CD4-positive, CD25-positive, alpha-beta regulatory T cell (primary cell): Measurements from ENCODE around the gene ELOVL7. TPM values are rescaled to one million over a fixed set of nuclear protein-coding genes. Genes with fewer than 3 reads are reported as not detected.
"Not testable (repeated sequence)": the region's sequence is repeated elsewhere in the genome, so short reads cannot be mapped to it uniquely, and the experiment has no call there.

ENCODE experiments used
- ATAC-seq, 2 donors: fragments of 150-1000 bp; cut with Tn5 transposase; one replicate each; pipeline ENCODE4 v1.10.0; 2021; ENCODE audit warnings: low read depth in 2 of 2, moderate number of reproducible peaks in 2 of 2, moderate library complexity in 1 of 2
- DNase-seq, 3 donors: peaks; one replicate each; pipeline versions ENCODE4 v3.0.0 to v3.0.0-alpha.2; 2012 to 2022; ENCODE audit warnings: mixed read lengths in 1 of 3
- H3K27ac ChIP-seq: one replicate; pipeline ENCODE4 v1.7.0; 2013; ENCODE audit warnings: mild to moderate bottlenecking, low read length; ENCODE audit not compliant: insufficient read depth, poor library complexity, severe bottlenecking
- H3K27me3 ChIP-seq: one replicate; pipeline ENCODE4 v1.7.0; 2013; ENCODE audit warnings: low read length; ENCODE audit not compliant: control insufficient read depth, insufficient read depth
- H3K36me3 ChIP-seq: one replicate; pipeline ENCODE4 v1.7.0; 2013; ENCODE audit warnings: mild to moderate bottlenecking, low read length, moderate library complexity; ENCODE audit not compliant: control insufficient read depth, insufficient read depth
- H3K4me1 ChIP-seq: 2 replicates; pipeline ENCODE4 v1.7.0; 2013; ENCODE audit warnings: mild to moderate bottlenecking, low read length; ENCODE audit not compliant: insufficient read depth, control insufficient read depth, poor library complexity, severe bottlenecking
- H3K4me3 ChIP-seq: one replicate; pipeline ENCODE4 v1.7.0; 2013; ENCODE audit warnings: low read depth, mild to moderate bottlenecking, low read length, moderate library complexity
- H3K9me3 ChIP-seq, 2 experiments: 1 replicate in 1 of 2; 2 replicates in 1 of 2; pipeline ENCODE4 v1.7.0; 2013; ENCODE audit warnings: low read length in 2 of 2, mild to moderate bottlenecking in 1 of 2, moderate library complexity in 1 of 2; ENCODE audit not compliant: control insufficient read depth in 2 of 2
- H3K27ac Mint-ChIP-seq, 3 donors: one replicate each; pipeline ENCODE4 v1.8.0; 2020 to 2022; ENCODE audit warnings: mild to moderate bottlenecking in 3 of 3, mixed read lengths in 3 of 3, moderate library complexity in 2 of 3
- H3K27me3 Mint-ChIP-seq: one replicate; pipeline ENCODE4 v1.8.0; 2022; ENCODE audit warnings: mild to moderate bottlenecking, mixed read lengths
- H3K36me3 Mint-ChIP-seq: one replicate; pipeline ENCODE4 v1.8.0; 2020; ENCODE audit warnings: mixed read lengths
- H3K4me1 Mint-ChIP-seq, 4 donors: one replicate each; pipeline ENCODE4 v1.8.0; 2020 to 2022; ENCODE audit warnings: mixed read lengths in 4 of 4, mild to moderate bottlenecking in 1 of 4
- H3K4me3 Mint-ChIP-seq, 4 donors: one replicate each; pipeline ENCODE4 v1.8.0; 2020 to 2022; ENCODE audit warnings: mild to moderate bottlenecking in 4 of 4, mixed read lengths in 4 of 4, moderate library complexity in 3 of 4
- H3K9me3 Mint-ChIP-seq, 7 donors: one replicate each; pipeline ENCODE4 v1.8.0; 2020 to 2022; ENCODE audit warnings: mixed read lengths in 7 of 7, mild to moderate bottlenecking in 3 of 7, moderate library complexity in 2 of 7
- polyA plus RNA-seq, 4 donors: library from polyadenylated mRNA; unstranded; fragments of 300-500 nt; fragmentation: Illumina TruSeq; gene quantifications; one replicate each; pipeline ENCODE4 v1.2.3, GENCODE V29; 2021
- total RNA-seq: library from RNA; stranded (reverse); gene quantifications from one replicate; pipeline ENCODE4 v1.2.3, GENCODE V29; 2022

The ELOVL7 gene
- total and polyA plus RNA-seq, 5 donors from 2014 or later: 2.8 TPM; not detected in 4

GRCh38 chr5:60883229-60883628 is 39.2 kb upstream of the ELOVL7 start:
- Histone ChIP-seq H3K4me3 (no peak overlapping the region), H3K27ac (no peak overlapping the region), H3K36me3 (peaks cover 5% of the 10 kb centered on the region), H3K27me3 (no peaks in the 10 kb centered on the region), H3K9me3 (no peaks in the 10 kb centered on the region), H3K4me1 (no peaks in the 10 kb centered on the region)
- ATAC-seq: no peak
- Mint-ChIP-seq H3K9me3 (peaks cover 0 to 9% (median 2%) of the 10 kb centered on the region in 7 donors), H3K36me3 (peaks cover 9% of the 10 kb centered on the region), H3K27ac (no peak overlapping the region), H3K27me3 (no peaks in the 10 kb centered on the region), H3K4me3 (no peak overlapping the region), H3K4me1 (peaks cover 0 to 6% (median 0%) of the 10 kb centered on the region in 4 donors)
- DNase-seq: peak in 1 of 3 donors; percentile 20

- H3K9me3 ChIP-seq: peaks cover 5 to 10% of the 10 kb centered on the region in 2 experiments
- Mint-ChIP-seq H3K9me3 (peaks cover 0 to 22% (median 9%) of the 10 kb centered on the region in 7 donors), H3K4me1 (no peaks in the 10 kb centered on the region), H3K27me3 (no peaks in the 10 kb centered on the region), H3K36me3 (peaks cover 16% of the 10 kb centered on the region), H3K27ac (no peak overlapping the region), H3K4me3 (no peak overlapping the region)
- ATAC-seq: no peak
- no peak overlapping the region for H3K4me3 ChIP-seq
- no peaks in the 10 kb centered on the region for H3K4me1 ChIP-seq
- DNase-seq: no peak
- H3K27me3 ChIP-seq: no peaks in the 10 kb centered on the region
- H3K27ac ChIP-seq: no peak overlapping the region
- H3K36me3 ChIP-seq: no peaks in the 10 kb centered on the region
These were observed 28.8 kb upstream of the ELOVL7 start for GRCh38 chr5:60872892-60873291.

- peaks cover 16% of the 10 kb centered on the region for H3K36me3 Mint-ChIP-seq
These were observed 26.8 kb upstream of the ELOVL7 start for GRCh38 chr5:60870857-60871256.

GRCh38 chr5:60860572-60860971 is 16.5 kb upstream of the ELOVL7 start:
- not testable (repeated sequence) for H3K27ac ChIP-seq, H3K4me3 ChIP-seq

More at GRCh38 chr5:60870857-60871256, 26.8 kb upstream of the ELOVL7 start:
- Mint-ChIP-seq H3K27ac (no peak overlapping the region), H3K4me1 (no peaks in the 10 kb centered on the region), H3K9me3 (peaks cover 0 to 24% (median 9%) of the 10 kb centered on the region in 7 donors), H3K4me3 (no peak overlapping the region), H3K27me3 (no peaks in the 10 kb centered on the region)
- ATAC-seq (no peak), DNase-seq (no peak)
- Histone ChIP-seq H3K9me3 (peaks cover 5 to 10% of the 10 kb centered on the region in 2 experiments), H3K4me3 (no peak overlapping the region), H3K36me3 (no peaks in the 10 kb centered on the region), H3K27ac (no peak overlapping the region), H3K4me1 (no peaks in the 10 kb centered on the region), H3K27me3 (no peaks in the 10 kb centered on the region)

GRCh38 chr5:60856066-60856465 is 12.0 kb upstream of the ELOVL7 start:
- ATAC-seq (no peak), DNase-seq (no peak)
- Mint-ChIP-seq H3K27ac (no peak overlapping the region), H3K9me3 (peaks cover 0 to 1% (median 0%) of the 10 kb centered on the region in 7 donors), H3K4me1 (no peaks in the 10 kb centered on the region), H3K4me3 (no peak overlapping the region), H3K27me3 (no peaks in the 10 kb centered on the region), H3K36me3 (no peaks in the 10 kb centered on the region)
- no peaks in the 10 kb centered on the region for H3K9me3 ChIP-seq
- H3K4me1 ChIP-seq: no peaks in the 10 kb centered on the region
- no peak overlapping the region for H3K4me3 ChIP-seq
- H3K27me3 ChIP-seq: no peaks in the 10 kb centered on the region
- H3K27ac ChIP-seq: no peak overlapping the region
- H3K36me3 ChIP-seq: no peaks in the 10 kb centered on the region

More at GRCh38 chr5:60860572-60860971, 16.5 kb upstream of the ELOVL7 start:
- not testable (repeated sequence) for H3K27ac Mint-ChIP-seq, H3K36me3 Mint-ChIP-seq, H3K4me1 ChIP-seq, H3K27me3 Mint-ChIP-seq, ATAC-seq, H3K36me3 ChIP-seq, H3K4me3 Mint-ChIP-seq, H3K27me3 ChIP-seq, H3K4me1 Mint-ChIP-seq, DNase-seq, H3K9me3 ChIP-seq
- peaks cover 0 to 16% (median under 1%) of the 10 kb centered on the region in 7 donors for H3K9me3 Mint-ChIP-seq

- H3K27ac Mint-ChIP-seq: no peak overlapping the region
These were observed 8.9 kb upstream of the ELOVL7 start for GRCh38 chr5:60852940-60853339.

GRCh38 chr5:60852317-60852716 is 8.2 kb upstream of the ELOVL7 start:
- H3K27ac Mint-ChIP-seq: no peak overlapping the region
- peaks cover 3% of the 10 kb centered on the region for H3K27me3 ChIP-seq
- no peaks in the 10 kb centered on the region for H3K4me1 ChIP-seq
- H3K27me3 Mint-ChIP-seq: peaks cover 5% of the 10 kb centered on the region
- peaks cover 0 to 1% (median 0%) of the 10 kb centered on the region in 7 donors for H3K9me3 Mint-ChIP-seq
- DNase-seq: no peak
- no peak for ATAC-seq
- no peak overlapping the region for H3K4me3 ChIP-seq
- H3K27ac ChIP-seq: no peak overlapping the region
- no peak overlapping the region for H3K4me3 Mint-ChIP-seq
- H3K9me3 ChIP-seq: no peaks in the 10 kb centered on the region
- H3K4me1 Mint-ChIP-seq: no peaks in the 10 kb centered on the region
- H3K36me3 ChIP-seq: no peaks in the 10 kb centered on the region
- no peaks in the 10 kb centered on the region for H3K36me3 Mint-ChIP-seq

More at GRCh38 chr5:60852940-60853339, 8.9 kb upstream of the ELOVL7 start:
- H3K36me3 ChIP-seq: no peaks in the 10 kb centered on the region
- H3K27ac ChIP-seq: no peak overlapping the region
- H3K4me3 Mint-ChIP-seq: no peak overlapping the region
- ATAC-seq (no peak), DNase-seq (no peak)
- no peaks in the 10 kb centered on the region for H3K4me1 Mint-ChIP-seq
- no peak overlapping the region for H3K4me3 ChIP-seq
- no peaks in the 10 kb centered on the region for H3K4me1 ChIP-seq
- peaks cover 4% of the 10 kb centered on the region for H3K27me3 Mint-ChIP-seq
- no peaks in the 10 kb centered on the region for H3K36me3 Mint-ChIP-seq
- peaks cover 0 to 1% (median 0%) of the 10 kb centered on the region in 7 donors for H3K9me3 Mint-ChIP-seq
- no peaks in the 10 kb centered on the region for H3K9me3 ChIP-seq
- peaks cover under 1% of the 10 kb centered on the region for H3K27me3 ChIP-seq

- DNase-seq (no peak), ATAC-seq (no peak)
- Mint-ChIP-seq H3K4me3 (no peak overlapping the region), H3K27me3 (peaks cover 12% of the 10 kb centered on the region), H3K9me3 (peaks cover 0 to 1% (median 0%) of the 10 kb centered on the region in 7 donors), H3K4me1 (no peaks in the 10 kb centered on the region), H3K27ac (no peak overlapping the region), H3K36me3 (no peaks in the 10 kb centered on the region)
- no peak overlapping the region for H3K4me3 ChIP-seq
- no peak overlapping the region for H3K27ac ChIP-seq
- no peaks in the 10 kb centered on the region for H3K9me3 ChIP-seq
- no peaks in the 10 kb centered on the region for H3K36me3 ChIP-seq
- H3K27me3 ChIP-seq: peaks cover 3% of the 10 kb centered on the region
- H3K4me1 ChIP-seq: no peaks in the 10 kb centered on the region
These were observed 7.6 kb upstream of the ELOVL7 start for GRCh38 chr5:60851626-60852025.
